HCT116 (cell line): Measurements from ENCODE around the gene PF4V1.

Experiments
- CEBPB ChIP-seq: IDR thresholded peaks from 2 replicates; pipeline ENCODE4 v1.6.1; 2012; ENCODE audit warnings: low read depth
- CTCF ChIP-seq, 3 experiments: fragments of 200-600 bp in 1 of 3; sonication (generic) in 1 of 3; IDR thresholded peaks in 2 of 3; conservative IDR thresholded peaks in 1 of 3; 2 replicates each; pipeline ENCODE4 v1.5.1; 2012 to 2017; ENCODE audit warnings: low read depth in 2 of 3, low read length in 2 of 3, antibody characterized with exemption in 1 of 3, borderline replicate concordance in 1 of 3, control low read depth in 1 of 3, mild to moderate bottlenecking in 1 of 3, mixed read lengths in 1 of 3, mixed run types in 1 of 3, moderate library complexity in 1 of 3; ENCODE audit not compliant: insufficient read depth in 1 of 3
- EZH2phosphoT487 ChIP-seq: fragments of 200-600 bp; IDR thresholded peaks from 2 replicates; pipeline ENCODE4 v1.6.1; 2018; ENCODE audit warnings: antibody characterized with exemption, borderline replicate concordance
- POLR2A ChIP-seq: IDR thresholded peaks from 2 replicates; pipeline ENCODE4 v1.7.0; 2011; ENCODE audit warnings: borderline replicate concordance; ENCODE audit not compliant: insufficient read depth, insufficient read length; ENCODE audit errors: extremely low read depth
- RAD21 ChIP-seq: IDR thresholded peaks from 2 replicates; pipeline ENCODE4 v1.6.1; 2012; ENCODE audit warnings: low read depth, mild to moderate bottlenecking
- REST ChIP-seq: IDR thresholded peaks from 2 replicates; pipeline ENCODE4 v1.6.1; 2012; ENCODE audit warnings: low read depth

- TF ChIP-seq REST: no peak
- TF ChIP-seq EZH2phosphoT487: no peak
- TF ChIP-seq POLR2A: no peak
- no peak for TF ChIP-seq RAD21
- TF ChIP-seq CEBPB: peak; percentile 26; the same call in 1 of the 2 replicates
- no peak for TF ChIP-seq CTCF (IDR thresholded peaks at IDR 0.05 in 2 of 3, conservative IDR thresholded peaks at IDR 0.05 in 1 of 3; ENCODE audit: borderline replicate concordance in 1 of 3, insufficient read depth in 1 of 3, low read depth in 2 of 3, low read length in 2 of 3)
Measured at GRCh38 chr4:73844345-73844744, 8.8 kb upstream of the PF4V1 start.
